ENCODE results near the gene NOS2.
"Not testable (repeated sequence)": the region's sequence is repeated elsewhere in the genome, so short reads cannot be mapped to it uniquely, and the experiment has no call there.

NOS2 gene

GRCh38 chr17:27788919-27789318, 11.4 kb downstream of the NOS2 start:
- DNase-seq (ENCODE audit: low read depth), result no peak

- no peak for DNase-seq (ENCODE audit: low read depth)
Observed at GRCh38 chr17:27783440-27784350, 16.6 kb downstream of the NOS2 start.

GRCh38 chr17:27782791-27783206, 17.5 kb downstream of the NOS2 start:
- no peak for DNase-seq (ENCODE audit: low read depth)

GRCh38 chr17:27780828-27781404, 19.4 kb downstream of the NOS2 start:
- DNase-seq (ENCODE audit: low read depth), result no peak

- no peak for DNase-seq (ENCODE audit: low read depth)
Observed at GRCh38 chr17:27780092-27780827, 20.1 kb downstream of the NOS2 start.

- no peak for DNase-seq (ENCODE audit: low read depth)
Observed at GRCh38 chr17:27778183-27778582, 22.1 kb downstream of the NOS2 start.

- DNase-seq (ENCODE audit: low read depth), result no peak
Observed at GRCh38 chr17:27776882-27777624, 23.3 kb downstream of the NOS2 start.

- no peak for DNase-seq (ENCODE audit: low read depth)
Observed at GRCh38 chr17:27771586-27771985, 28.7 kb downstream of the NOS2 start.

GRCh38 chr17:27770877-27771276, 29.5 kb downstream of the NOS2 start:
- DNase-seq (ENCODE audit: low read depth), result no peak

GRCh38 chr17:27768858-27769410, 31.4 kb downstream of the NOS2 start:
- no peak for DNase-seq (ENCODE audit: low read depth)

- DNase-seq (ENCODE audit: low read depth), result no peak
Observed at GRCh38 chr17:27766438-27766837, 33.9 kb downstream of the NOS2 start.

- DNase-seq (ENCODE audit: low read depth), result no peak
Observed at GRCh38 chr17:27765353-27765752, 35.0 kb downstream of the NOS2 start.

- no peak for DNase-seq (ENCODE audit: low read depth)
Observed at GRCh38 chr17:27764589-27764988, 35.7 kb downstream of the NOS2 start.

- DNase-seq (ENCODE audit: low read depth), result no peak
Observed at GRCh38 chr17:27762527-27763305, 37.6 kb downstream of the NOS2 start.

GRCh38 chr17:27760931-27761330, 39.4 kb downstream of the NOS2 start:
- not testable (repeated sequence) for DNase-seq (ENCODE audit: low read depth)

GRCh38 chr17:27760069-27760885, 40.1 kb downstream of the NOS2 start:
- peak; percentile 68 for DNase-seq (ENCODE audit: low read depth)

- no peak for DNase-seq (ENCODE audit: low read depth)
Observed at GRCh38 chr17:27759528-27759927, 40.8 kb downstream of the NOS2 start.

- peak; percentile 37 for DNase-seq (ENCODE audit: low read depth)
Observed at GRCh38 chr17:27756467-27757371, 43.6 kb downstream of the NOS2 start.

Data from stimulated activated CD8-positive, alpha-beta memory T cell treated with anti-CD3 and anti-CD28 coated beads, Interleukin-7, amount 100 ng/mL, for 24 hours (primary cell).